CD4-positive, alpha-beta T cell treated with Interleukin-6 at 100 ng/mL for 8 hours (primary cell): Measurements from ENCODE around the gene FOXL1.
"Not testable (repeated sequence)": the region's sequence is repeated elsewhere in the genome, so short reads cannot be mapped to it uniquely, and the experiment has no call there.

Source experiments
- DNase-seq: peaks from one replicate; pipeline ENCODE4 v3.0.0-alpha.2; 2020; ENCODE audit warnings: mixed read lengths, low spot score

Gene FOXL1

DNA sequence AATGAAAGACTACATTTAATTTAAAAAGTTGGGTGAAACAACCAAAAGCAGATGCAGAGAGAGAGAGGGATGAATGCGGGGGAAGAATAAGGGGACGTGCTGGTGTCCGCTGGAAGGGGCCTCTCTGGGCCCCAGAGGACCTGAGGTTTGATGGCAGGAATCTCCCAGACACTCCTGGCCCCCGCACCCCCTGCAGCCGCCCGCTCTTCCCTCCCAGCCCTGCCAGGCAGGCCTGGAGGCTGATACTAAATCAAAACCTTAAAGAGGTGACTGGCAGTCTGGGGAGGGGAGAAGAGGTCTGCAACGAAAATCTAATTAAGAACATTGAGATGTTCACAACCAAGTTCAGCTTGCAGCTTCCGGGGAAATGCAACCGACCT, 2.4 kb downstream of the FOXL1 start:
- no peak for DNase-seq

GRCh38 chr16:86581458-86581857, 3.1 kb downstream of the FOXL1 start:
- DNase-seq = no peak

DNA sequence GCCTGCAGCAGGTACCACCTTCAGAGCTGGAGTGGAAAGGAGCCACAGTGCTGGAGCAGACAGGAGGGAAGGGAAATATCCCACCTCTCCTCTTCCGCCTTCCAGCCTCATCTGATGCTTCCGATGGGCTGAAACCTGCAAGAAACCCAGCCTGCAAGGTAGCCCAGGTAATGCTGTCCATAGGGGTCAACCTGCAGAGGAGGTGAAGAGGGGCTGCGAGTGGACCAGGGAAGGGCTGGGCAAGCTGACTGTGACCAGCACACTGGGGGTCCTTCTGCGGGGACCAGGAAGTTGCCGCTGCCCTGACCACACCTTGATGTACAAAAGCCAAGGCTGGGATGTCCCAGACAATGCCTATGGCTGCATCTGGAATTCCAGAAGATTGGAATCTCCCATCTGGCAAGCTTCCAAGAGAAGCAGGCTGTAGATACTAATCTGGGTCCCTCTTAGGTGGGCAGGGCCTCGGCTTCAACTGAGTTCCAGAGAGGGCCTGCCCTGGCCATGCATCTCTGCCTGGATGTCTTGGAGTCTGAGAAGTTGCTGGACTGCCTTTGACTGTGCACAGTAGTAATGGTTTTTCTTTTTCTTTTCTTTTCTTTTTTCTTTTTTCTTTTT, 5.8 kb downstream of the FOXL1 start:
- DNase-seq = no peak

GRCh38 chr16:86584726-86585721, 6.7 kb downstream of the FOXL1 start:
- DNase-seq = no peak

- DNase-seq = no peak
Observed at GRCh38 chr16:86585821-86586611, 7.7 kb downstream of the FOXL1 start.

DNA sequence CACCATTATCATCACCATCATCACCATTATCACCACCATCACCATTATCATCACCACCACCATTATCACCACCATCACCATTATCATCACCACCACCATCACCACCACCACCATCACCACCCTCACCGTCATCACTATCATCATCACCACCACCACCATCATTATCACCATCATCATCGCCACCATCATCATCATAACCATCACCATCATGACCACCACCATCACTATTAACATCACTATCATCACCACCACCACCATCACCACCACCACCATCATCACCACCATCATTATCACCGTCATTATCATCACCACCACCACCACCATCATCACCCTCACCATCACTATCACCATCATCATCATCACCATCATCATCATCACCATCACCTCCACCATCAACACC, 9.1 kb downstream of the FOXL1 start:
- no peak for DNase-seq

DNA sequence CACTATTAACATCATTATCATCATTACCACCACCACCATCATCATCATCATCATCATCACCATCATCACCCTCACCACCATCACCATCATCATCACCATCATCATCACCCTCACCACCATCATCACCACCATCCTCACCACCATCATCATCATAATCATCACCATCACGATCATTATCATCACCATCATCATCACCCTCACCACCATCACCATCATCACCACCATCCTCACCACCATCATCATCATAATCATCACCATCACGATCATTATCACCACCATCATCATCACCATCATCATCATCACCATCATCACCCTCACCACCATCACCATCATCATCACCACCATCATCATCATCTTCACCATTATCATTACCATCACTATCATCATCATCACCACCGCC, 9.6 kb downstream of the FOXL1 start:
- DNase-seq = not testable (repeated sequence)

DNA sequence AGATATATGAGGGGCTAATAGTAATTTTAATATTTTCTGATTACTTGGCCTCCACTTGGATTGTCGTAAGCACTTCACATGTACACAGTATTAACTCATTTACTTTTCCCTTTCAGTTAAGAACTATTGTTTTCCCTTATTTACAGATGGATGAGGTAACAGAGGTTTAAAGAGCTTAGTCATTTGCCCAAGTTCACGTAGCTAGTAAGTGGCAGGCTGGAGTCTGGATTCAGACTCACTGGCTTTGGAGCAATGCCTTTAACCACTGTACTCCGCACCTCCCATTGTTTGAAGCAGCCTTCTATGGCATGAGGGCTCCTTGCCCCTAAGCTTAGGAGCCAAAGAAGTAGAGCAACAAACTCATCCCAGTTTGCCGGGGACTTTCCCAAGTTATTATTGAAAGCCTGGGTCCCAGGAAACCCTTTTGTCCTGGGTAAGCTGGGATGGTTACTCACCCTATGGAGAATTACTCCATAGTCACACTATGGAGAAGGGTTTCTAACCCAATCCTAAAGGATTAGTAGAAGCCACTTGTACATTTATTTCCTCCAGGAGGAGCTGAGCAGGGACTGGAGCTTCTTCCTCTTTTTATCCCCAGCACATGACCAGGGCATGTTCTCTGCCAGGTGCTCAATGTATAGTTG, 12.3 kb downstream of the FOXL1 start:
- no peak for DNase-seq

- DNase-seq = no peak
Observed at GRCh38 chr16:86591270-86591669, 12.9 kb downstream of the FOXL1 start.

DNA sequence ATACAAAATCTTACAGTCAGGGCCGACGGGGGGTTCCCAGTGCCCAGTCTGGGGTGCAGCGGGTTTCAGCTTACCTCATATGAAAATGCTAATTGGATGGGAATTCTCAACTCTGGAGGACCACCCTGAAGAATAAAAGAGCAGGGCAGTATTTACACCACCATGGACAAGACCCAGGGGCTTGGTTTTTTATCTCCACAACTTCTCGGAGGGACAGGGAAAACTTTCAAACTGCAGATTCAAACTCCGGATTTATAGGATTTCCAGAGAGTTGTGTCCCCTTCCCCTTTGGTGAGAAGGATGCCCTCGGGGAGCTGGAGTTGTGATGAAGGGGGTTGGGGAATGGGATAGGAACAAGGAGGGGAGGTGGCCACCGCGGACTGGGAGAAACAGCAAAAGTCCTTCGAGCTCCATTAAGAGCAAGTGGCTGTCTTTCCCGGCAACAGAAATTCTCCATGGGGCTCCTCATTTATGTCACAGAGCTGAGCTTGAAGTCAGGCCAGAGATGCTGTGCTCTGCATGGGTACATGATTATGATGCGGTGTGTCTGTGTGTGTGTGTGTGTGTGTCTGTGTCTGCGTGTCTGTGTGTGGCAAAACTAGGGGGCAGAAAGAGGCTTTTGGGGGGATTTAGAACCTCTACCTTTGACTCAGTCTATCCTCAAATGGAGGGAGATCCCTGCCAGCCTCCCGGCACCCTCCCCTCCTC, 15.7 kb downstream of the FOXL1 start:
- no peak for DNase-seq

GRCh38 chr16:86594721-86595120, 16.4 kb downstream of the FOXL1 start:
- no peak for DNase-seq

DNA sequence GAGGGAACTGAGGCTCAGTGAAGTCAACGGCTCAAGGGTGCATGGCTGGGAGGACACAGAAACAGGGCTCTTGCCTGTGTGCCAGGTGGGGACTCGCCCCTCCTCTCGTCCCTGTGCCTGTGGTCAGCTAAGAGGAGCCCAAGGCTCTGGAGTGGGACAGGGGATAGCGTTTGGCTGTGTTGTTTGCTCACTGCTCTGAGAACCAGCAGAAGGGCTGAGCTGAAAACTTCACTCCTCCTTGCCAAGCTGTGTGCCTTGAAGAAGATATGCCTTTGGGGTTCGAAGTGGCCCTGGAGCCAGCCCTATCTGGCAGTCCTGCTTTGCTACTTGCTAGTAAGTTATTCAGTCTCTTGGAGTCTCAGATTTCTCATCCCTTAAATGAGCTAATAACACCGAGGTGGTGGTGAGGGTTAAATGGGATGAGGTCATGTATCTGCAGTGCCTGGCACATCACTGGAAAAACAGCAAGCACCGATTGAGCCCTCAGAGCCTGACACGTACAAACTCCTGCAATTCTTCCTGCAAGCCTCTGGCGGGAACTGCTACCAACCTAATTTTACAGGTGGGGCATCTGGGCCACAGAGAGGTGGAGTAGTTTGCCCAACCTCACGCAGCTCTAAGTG, 17.7 kb downstream of the FOXL1 start:
- no peak for DNase-seq

- DNase-seq = no peak
Observed at GRCh38 chr16:86597126-86597879, 19.0 kb downstream of the FOXL1 start.

DNA sequence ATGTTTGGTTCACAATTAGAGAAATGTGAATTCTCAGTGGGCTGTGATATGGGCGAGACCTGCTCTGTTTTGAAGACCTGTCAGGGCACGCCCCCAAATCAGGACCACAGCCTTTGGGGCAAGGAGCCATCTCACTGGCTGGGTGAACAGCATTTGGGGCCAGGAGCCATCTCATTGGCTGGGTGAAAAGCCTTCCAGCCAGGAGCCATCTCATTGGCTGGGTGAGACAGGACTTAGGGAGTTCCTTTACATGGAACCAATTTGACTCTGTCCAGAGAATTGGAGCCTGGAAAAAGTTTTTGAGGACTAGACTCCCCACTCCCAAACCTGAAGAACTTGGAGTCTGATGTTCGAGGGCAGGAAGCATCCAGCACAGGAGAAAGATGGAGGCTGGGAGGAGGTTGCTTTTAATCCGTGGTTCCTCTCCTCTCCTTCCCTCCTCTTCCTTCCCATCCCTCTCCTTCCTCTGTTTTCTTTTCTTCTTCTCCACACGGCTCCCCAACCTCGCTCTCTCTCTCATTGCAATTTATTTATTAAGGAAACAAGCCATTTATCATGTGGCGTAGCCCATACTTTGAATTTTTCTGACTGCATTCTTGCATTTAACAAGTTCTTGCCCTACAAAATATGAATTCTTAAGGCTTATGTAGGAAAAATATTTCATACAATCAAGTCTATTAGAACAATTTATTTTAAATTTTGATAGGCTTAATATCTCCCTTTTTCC, 19.7 kb downstream of the FOXL1 start:
- no peak for DNase-seq

GRCh38 chr16:86598607-86599565, 20.5 kb downstream of the FOXL1 start:
- DNase-seq = no peak

GRCh38 chr16:86601356-86601755, 23.0 kb downstream of the FOXL1 start:
- DNase-seq = no peak

DNA sequence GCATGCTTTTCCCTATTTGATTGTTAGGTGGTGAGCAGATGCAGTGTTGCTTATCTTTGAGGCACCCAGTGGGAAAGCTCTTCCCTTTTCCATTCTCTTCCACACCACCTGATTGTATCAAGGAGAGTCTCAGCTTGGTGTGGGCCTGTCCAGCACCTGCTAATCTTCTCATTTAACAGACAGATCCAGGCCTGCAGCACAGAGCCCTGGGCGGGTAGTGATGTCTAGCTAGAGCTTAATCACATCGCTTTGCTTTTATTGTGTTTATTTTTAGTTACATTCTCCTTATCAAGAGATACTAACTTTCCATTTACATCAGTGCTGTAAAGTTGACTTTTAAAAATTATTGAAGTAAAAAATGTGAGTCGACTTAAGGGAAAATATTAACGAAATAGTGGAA, 24.2 kb downstream of the FOXL1 start:
- DNase-seq = no peak

GRCh38 chr16:86604436-86605193, 26.3 kb downstream of the FOXL1 start:
- peak; percentile 41 for DNase-seq
